Osteoblast (primary cell): ENCODE data around the gene ACTL7B. TPM values are rescaled to one million over a fixed set of nuclear protein-coding genes. Genes with fewer than 3 reads are reported as not detected.
"Not testable (repeated sequence)": the region's sequence is repeated elsewhere in the genome, so short reads cannot be mapped to it uniquely, and the experiment has no call there.

Experiments
- DNase-seq: peaks from one replicate; pipeline ENCODE4 v3.0.0; 2011; ENCODE audit warnings: low spot score, mixed read lengths; ENCODE audit not compliant: insufficient read length; ENCODE audit errors: missing footprints
- H2AFZ ChIP-seq: 2 replicates; pipeline ENCODE4 v1.6.0; 2011; ENCODE audit warnings: mild to moderate bottlenecking, low read length
- H3K27ac ChIP-seq: 2 replicates; pipeline ENCODE4 v1.5.1; 2011; ENCODE audit warnings: mild to moderate bottlenecking, low read depth, low read length, moderate library complexity
- H3K27me3 ChIP-seq: 2 replicates; pipeline ENCODE4 v1.6.0; 2012; ENCODE audit warnings: mild to moderate bottlenecking, control low read depth, inconsistent platforms, low read length, moderate library complexity; ENCODE audit not compliant: insufficient read depth
- H3K36me3 ChIP-seq: 2 replicates; pipeline ENCODE4 v1.5.1; 2011; ENCODE audit warnings: mild to moderate bottlenecking, low read length, control low read depth, moderate library complexity; ENCODE audit not compliant: insufficient read depth
- H3K4me1 ChIP-seq: 2 replicates; pipeline ENCODE4 v1.5.1; 2011; ENCODE audit warnings: mild to moderate bottlenecking, low read length, control low read depth, moderate library complexity; ENCODE audit not compliant: insufficient read depth
- H3K4me2 ChIP-seq: 2 replicates; pipeline ENCODE4 v1.6.0; 2011; ENCODE audit warnings: mild to moderate bottlenecking, low read length; ENCODE audit not compliant: insufficient read depth
- H3K4me3 ChIP-seq: fragments of 200-600 bp; sonication (generic); 3 replicates; pipeline ENCODE4 v1.5.1; 2012; ENCODE audit warnings: mild to moderate bottlenecking, low read length, inconsistent platforms; ENCODE audit not compliant: insufficient read depth
- H3K79me2 ChIP-seq: 2 replicates; pipeline ENCODE4 v1.6.0; 2012; ENCODE audit warnings: mild to moderate bottlenecking, low read length, control low read depth, inconsistent platforms; ENCODE audit not compliant: insufficient read depth
- H3K9me3 ChIP-seq: 2 replicates; pipeline ENCODE4 v1.5.1; 2011; ENCODE audit warnings: low read depth, low read length, control low read depth
- H4K20me1 ChIP-seq: 2 replicates; pipeline ENCODE4 v1.6.0; 2012; ENCODE audit warnings: mild to moderate bottlenecking, low read length, control low read depth; ENCODE audit not compliant: insufficient read depth
- CTCF ChIP-seq: IDR thresholded peaks from 2 replicates; pipeline ENCODE4 v1.5.1; 2011; ENCODE audit warnings: mild to moderate bottlenecking, low read depth, low read length, moderate library complexity; ENCODE audit errors: extremely low read depth
- total RNA-seq: library from RNA; depleted of rRNA; stranded (reverse); fragments of >200 nt; gene quantifications from 2 replicates; pipeline ENCODE4 v1.2.3, GENCODE V29; 2012

The ACTL7B gene
- total RNA-seq, 1 donor, result not detected

- no peak for DNase-seq
- Histone ChIP-seq H3K79me2 (no peaks in the 10 kb centered on the region), H3K27me3 (no peaks in the 10 kb centered on the region), H2AFZ (no peak overlapping the region), H3K4me2 (no peak overlapping the region), H3K4me3 (no peak overlapping the region), H3K27ac (no peak overlapping the region), H3K4me1 (peaks cover 10% of the 10 kb centered on the region), H4K20me1 (no peaks in the 10 kb centered on the region), H3K9me3 (no peaks in the 10 kb centered on the region), H3K36me3 (peaks cover 65% of the 10 kb centered on the region)
- TF ChIP-seq CTCF, result peak; percentile 44
Observed at GRCh38 chr9:108889649-108890067, 33.9 kb upstream of the ACTL7B start.

GRCh38 chr9:108886594-108887271 is 30.9 kb upstream of the ACTL7B start:
- not testable (repeated sequence) for H3K4me3 ChIP-seq, H4K20me1 ChIP-seq, H3K79me2 ChIP-seq, H2AFZ ChIP-seq, DNase-seq, H3K27ac ChIP-seq, H3K4me2 ChIP-seq, H3K27me3 ChIP-seq, H3K9me3 ChIP-seq
- H3K36me3 ChIP-seq, result peaks cover 43% of the 10 kb centered on the region
- H3K4me1 ChIP-seq, result peaks cover 10% of the 10 kb centered on the region

- Histone ChIP-seq H3K4me1 (peaks cover 10% of the 10 kb centered on the region), H3K4me3 (no peak overlapping the region), H3K79me2 (no peaks in the 10 kb centered on the region), H3K27me3 (no peaks in the 10 kb centered on the region), H2AFZ (no peak overlapping the region), H3K9me3 (no peaks in the 10 kb centered on the region), H4K20me1 (no peaks in the 10 kb centered on the region), H3K4me2 (no peak overlapping the region), H3K27ac (no peak overlapping the region), H3K36me3 (peaks cover 39% of the 10 kb centered on the region)
- DNase-seq, result no peak
- no peak for TF ChIP-seq CTCF
Observed at GRCh38 chr9:108885643-108886348, 30.0 kb upstream of the ACTL7B start.

GRCh38 chr9:108884701-108885100 is 28.9 kb upstream of the ACTL7B start:
- DNase-seq, result no peak
- Histone ChIP-seq H3K4me1 (peaks cover 10% of the 10 kb centered on the region), H3K36me3 (peaks cover 44% of the 10 kb centered on the region), H3K4me3 (no peak overlapping the region), H3K27me3 (no peaks in the 10 kb centered on the region), H3K9me3 (no peaks in the 10 kb centered on the region), H3K79me2 (no peaks in the 10 kb centered on the region), H3K4me2 (no peak overlapping the region), H4K20me1 (no peaks in the 10 kb centered on the region), H2AFZ (no peak overlapping the region), H3K27ac (no peak overlapping the region)
- TF ChIP-seq CTCF, result no peak
